ENCODE data around the gene LETM1. TPM values are rescaled to one million over a fixed set of nuclear protein-coding genes. Genes with fewer than 3 reads are reported as not detected.
A peak's percentile ranks its signal among the peaks of the same experiment; 100 is the strongest.

LETM1 gene
- total and polyA plus RNA-seq, 2 of the 13 experiments (the other 11 are each of a cell fraction or from before 2014, with no cell fraction given), result 9.7 to 41.6 TPM

DNA sequence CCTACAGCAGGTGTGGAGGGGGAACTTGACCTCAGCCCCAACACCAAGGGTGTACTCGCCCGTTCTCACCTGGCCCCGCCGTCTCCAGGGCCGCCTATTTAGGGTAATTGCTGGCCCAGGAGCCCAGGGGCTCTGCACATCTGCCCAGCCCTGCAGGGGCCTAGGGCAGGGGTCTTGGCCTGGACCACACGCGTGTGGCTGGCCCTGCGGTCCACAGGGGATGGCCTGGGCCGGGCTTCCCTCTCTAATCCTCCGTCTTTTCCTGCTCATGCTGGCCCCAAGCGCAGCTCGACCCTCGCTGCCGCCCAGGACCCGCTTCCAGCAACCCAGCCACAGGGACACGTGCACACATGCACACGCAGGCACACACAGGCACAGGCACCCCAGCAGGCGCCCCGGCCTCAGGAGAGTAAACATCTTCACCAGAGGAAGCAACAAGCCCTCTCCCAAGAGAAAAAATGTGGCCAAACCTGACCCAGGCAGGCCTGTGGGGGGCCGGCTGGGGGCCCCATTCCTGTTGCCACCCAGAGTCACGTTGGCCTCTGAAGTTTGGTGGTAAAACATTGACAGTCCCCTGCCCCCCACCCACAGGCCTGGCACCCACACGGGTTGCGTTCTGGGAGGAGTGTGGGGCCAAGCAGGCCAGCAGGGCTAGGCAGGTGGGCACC is 87.5 kb downstream of the LETM1 start (continued):
- TF ChIP-seq, protein P1, sequence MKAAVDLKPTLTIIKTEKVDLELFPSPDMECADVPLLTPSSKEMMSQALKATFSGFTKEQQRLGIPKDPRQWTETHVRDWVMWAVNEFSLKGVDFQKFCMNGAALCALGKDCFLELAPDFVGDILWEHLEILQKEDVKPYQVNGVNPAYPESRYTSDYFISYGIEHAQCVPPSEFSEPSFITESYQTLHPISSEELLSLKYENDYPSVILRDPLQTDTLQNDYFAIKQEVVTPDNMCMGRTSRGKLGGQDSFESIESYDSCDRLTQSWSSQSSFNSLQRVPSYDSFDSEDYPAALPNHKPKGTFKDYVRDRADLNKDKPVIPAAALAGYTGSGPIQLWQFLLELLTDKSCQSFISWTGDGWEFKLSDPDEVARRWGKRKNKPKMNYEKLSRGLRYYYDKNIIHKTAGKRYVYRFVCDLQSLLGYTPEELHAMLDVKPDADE (CRISPR knock-in tag; IDR thresholded peaks at IDR 0.05), result 0 out of 2 replicates have a peak, but pooled peaks have one; percentile 38
- TF ChIP-seq RFXAP (CRISPR knock-in tag; IDR thresholded peaks at IDR 0.05; ENCODE audit: borderline replicate concordance) (peak; percentile 19; the same call in 1 of the 2 replicates), KAT7 (CRISPR knock-in tag; IDR thresholded peaks at IDR 0.05; ENCODE audit: borderline replicate concordance) (0 out of 2 replicates have a peak, but pooled peaks have one; percentile 17), NFYC (CRISPR knock-in tag; IDR thresholded peaks at IDR 0.05) (no peak), SMYD3 (CRISPR knock-in tag; IDR thresholded peaks at IDR 0.05) (no peak), KLF11 (CRISPR knock-in tag; IDR thresholded peaks at IDR 0.05) (0 out of 2 replicates have a peak, but pooled peaks have one; percentile 31), PHF21A (CRISPR knock-in tag; IDR thresholded peaks at IDR 0.05) (peak; percentile 67), RFX5 (IDR thresholded peaks at IDR 0.05; ENCODE audit: low read depth, low read length) (no peak), NR1H2 (CRISPR knock-in tag; IDR thresholded peaks at IDR 0.05; ENCODE audit: borderline replicate concordance, low read depth) (no peak), ZNF598 (CRISPR knock-in tag; IDR thresholded peaks at IDR 0.05; ENCODE audit: borderline replicate concordance) (no peak), CEBPG (CRISPR knock-in tag; IDR thresholded peaks at IDR 0.05) (no peak), ZNF747 (CRISPR knock-in tag; IDR thresholded peaks at IDR 0.05; ENCODE audit: borderline replicate concordance) (peak; percentile 73; the same call in 1 of the 2 replicates), ZNF441 (CRISPR knock-in tag; IDR thresholded peaks at IDR 0.05; ENCODE audit: borderline replicate concordance) (peak; percentile 23; the same call in 1 of the 2 replicates), ZMYM2 (CRISPR knock-in tag; IDR thresholded peaks at IDR 0.05) (no peak), SNAI1 (CRISPR knock-in tag; IDR thresholded peaks at IDR 0.05; ENCODE audit: borderline replicate concordance) (0 out of 2 replicates have a peak, but pooled peaks have one; percentile 80), ZEB1 (IDR thresholded peaks at IDR 0.05; ENCODE audit: insufficient replicate concordance, low read depth) (no peak), NFATC3 (CRISPR knock-in tag; IDR thresholded peaks at IDR 0.05) (no peak), FOXJ3 (CRISPR knock-in tag; IDR thresholded peaks at IDR 0.05; ENCODE audit: borderline replicate concordance) (peak; percentile 45; the same call in 1 of the 2 replicates), BORCS8-MEF2B (CRISPR knock-in tag; IDR thresholded peaks at IDR 0.05) (0 out of 2 replicates have a peak, but pooled peaks have one; percentile 49), ZNF292 (CRISPR knock-in tag; IDR thresholded peaks at IDR 0.05; ENCODE audit: borderline replicate concordance, low read depth) (0 out of 2 replicates have a peak, but pooled peaks have one; percentile 56), PTBP1 (IDR thresholded peaks at IDR 0.05; ENCODE audit: low read depth, low read length, poor library complexity, severe bottlenecking) (no peak)
- TF ChIP-seq, protein P2, sequence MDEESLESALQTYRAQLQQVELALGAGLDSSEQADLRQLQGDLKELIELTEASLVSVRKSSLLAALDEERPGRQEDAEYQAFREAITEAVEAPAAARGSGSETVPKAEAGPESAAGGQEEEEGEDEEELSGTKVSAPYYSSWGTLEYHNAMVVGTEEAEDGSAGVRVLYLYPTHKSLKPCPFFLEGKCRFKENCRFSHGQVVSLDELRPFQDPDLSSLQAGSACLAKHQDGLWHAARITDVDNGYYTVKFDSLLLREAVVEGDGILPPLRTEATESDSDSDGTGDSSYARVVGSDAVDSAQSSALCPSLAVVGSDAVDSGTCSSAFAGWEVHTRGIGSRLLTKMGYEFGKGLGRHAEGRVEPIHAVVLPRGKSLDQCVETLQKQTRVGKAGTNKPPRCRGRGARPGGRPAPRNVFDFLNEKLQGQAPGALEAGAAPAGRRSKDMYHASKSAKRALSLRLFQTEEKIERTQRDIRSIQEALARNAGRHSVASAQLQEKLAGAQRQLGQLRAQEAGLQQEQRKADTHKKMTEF (CRISPR knock-in tag; IDR thresholded peaks at IDR 0.05), result peak; percentile 46; the same call in 1 of the 2 replicates
- TF ChIP-seq, protein P3, sequence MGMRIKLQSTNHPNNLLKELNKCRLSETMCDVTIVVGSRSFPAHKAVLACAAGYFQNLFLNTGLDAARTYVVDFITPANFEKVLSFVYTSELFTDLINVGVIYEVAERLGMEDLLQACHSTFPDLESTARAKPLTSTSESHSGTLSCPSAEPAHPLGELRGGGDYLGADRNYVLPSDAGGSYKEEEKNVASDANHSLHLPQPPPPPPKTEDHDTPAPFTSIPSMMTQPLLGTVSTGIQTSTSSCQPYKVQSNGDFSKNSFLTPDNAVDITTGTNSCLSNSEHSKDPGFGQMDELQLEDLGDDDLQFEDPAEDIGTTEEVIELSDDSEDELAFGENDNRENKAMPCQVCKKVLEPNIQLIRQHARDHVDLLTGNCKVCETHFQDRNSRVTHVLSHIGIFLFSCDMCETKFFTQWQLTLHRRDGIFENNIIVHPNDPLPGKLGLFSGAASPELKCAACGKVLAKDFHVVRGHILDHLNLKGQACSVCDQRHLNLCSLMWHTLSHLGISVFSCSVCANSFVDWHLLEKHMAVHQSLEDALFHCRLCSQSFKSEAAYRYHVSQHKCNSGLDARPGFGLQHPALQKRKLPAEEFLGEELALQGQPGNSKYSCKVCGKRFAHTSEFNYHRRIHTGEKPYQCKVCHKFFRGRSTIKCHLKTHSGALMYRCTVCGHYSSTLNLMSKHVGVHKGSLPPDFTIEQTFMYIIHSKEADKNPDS (CRISPR knock-in tag; IDR thresholded peaks at IDR 0.05), result 0 out of 2 replicates have a peak, but pooled peaks have one; percentile 53
